Measurements from ENCODE around the gene LCP2. TPM values are rescaled to one million over a fixed set of nuclear protein-coding genes. Genes with fewer than 3 reads are reported as not detected.
"Not testable (repeated sequence)": the region's sequence is repeated elsewhere in the genome, so short reads cannot be mapped to it uniquely, and the experiment has no call there.

Gene LCP2
- total and polyA plus RNA-seq, 8 donors, result 7.0 to 110 (median 9.5) TPM

- Histone ChIP-seq H3K9me3 (no peaks in the 10 kb centered on the region), H3K4me3 (no peak overlapping the region), H3K27ac (no peak overlapping the region), H3K27me3 (no peaks in the 10 kb centered on the region), H3K36me3 (peaks cover 0 to 93% of the 10 kb centered on the region in 2 donors), H3K4me1 (no peaks in the 10 kb centered on the region)
- intact Hi-C loops (cut with DNase I), result no loop called here
- ATAC-seq, result no peak
- no peak for DNase-seq
- no peak for TF ChIP-seq CTCF (IDR thresholded peaks at IDR 0.05)
These were observed 48.2 kb downstream of the LCP2 start for GRCh38 chr5:170249355-170249754.

GRCh38 chr5:170248931-170249227 lies 48.7 kb downstream of the LCP2 start:
- H3K4me1 ChIP-seq; ATAC-seq; H3K4me3 ChIP-seq; DNase-seq; intact Hi-C loops (cut with DNase I); H3K27me3 ChIP-seq; H3K9me3 ChIP-seq; H3K27ac ChIP-seq: not testable (repeated sequence)
- peaks cover 0 to 88% of the 10 kb centered on the region in 2 donors for H3K36me3 ChIP-seq

GRCh38 chr5:170248172-170248930 lies 49.2 kb downstream of the LCP2 start:
- Histone ChIP-seq H3K36me3 (peaks cover 0 to 83% of the 10 kb centered on the region in 2 donors), H3K27ac (no peak overlapping the region), H3K9me3 (no peaks in the 10 kb centered on the region), H3K27me3 (no peaks in the 10 kb centered on the region), H3K4me1 (no peaks in the 10 kb centered on the region), H3K4me3 (no peak overlapping the region)
- intact Hi-C loops (cut with DNase I), result no loop called here
- DNase-seq, result no peak
- no peak for ATAC-seq
- TF ChIP-seq CTCF (IDR thresholded peaks at IDR 0.05), result no peak

- no peak for ATAC-seq
- Histone ChIP-seq H3K27me3 (no peaks in the 10 kb centered on the region), H3K27ac (no peak overlapping the region), H3K4me1 (no peaks in the 10 kb centered on the region), H3K36me3 (peaks cover 0 to 73% of the 10 kb centered on the region in 2 donors), H3K9me3 (no peaks in the 10 kb centered on the region), H3K4me3 (no peak overlapping the region)
- no peak for TF ChIP-seq CTCF (IDR thresholded peaks at IDR 0.05)
- DNase-seq, result peak in 2 of 4 donors; percentile 58 to 68
- intact Hi-C loops (cut with DNase I), result no loop called here
These were observed 50.2 kb downstream of the LCP2 start for GRCh38 chr5:170247363-170247762.

GRCh38 chr5:170246126-170246870 lies 51.3 kb downstream of the LCP2 start:
- Histone ChIP-seq H3K4me3 (no peak overlapping the region), H3K27me3 (no peaks in the 10 kb centered on the region), H3K9me3 (no peaks in the 10 kb centered on the region), H3K27ac (no peak overlapping the region), H3K36me3 (peaks cover 0 to 62% of the 10 kb centered on the region in 2 donors), H3K4me1 (no peaks in the 10 kb centered on the region)
- intact Hi-C loops (cut with DNase I), result no loop called here
- no peak for DNase-seq
- no peak for ATAC-seq
- TF ChIP-seq CTCF (IDR thresholded peaks at IDR 0.05), result no peak

- H3K4me1 ChIP-seq; H3K4me3 ChIP-seq; H3K27me3 ChIP-seq; H3K9me3 ChIP-seq; ATAC-seq; H3K27ac ChIP-seq; intact Hi-C loops (cut with DNase I): not testable (repeated sequence)
- peak in 1 of 4 donors; percentile 27 for DNase-seq
- peaks cover 0 to 54% of the 10 kb centered on the region in 2 donors for H3K36me3 ChIP-seq
These were observed 52.1 kb downstream of the LCP2 start for GRCh38 chr5:170245436-170245835.

Measured in left lung (tissue), 10 donors.